MM.1S (cell line): ENCODE results near the gene DCUN1D4.

ENCODE experiments used
- DNase-seq: peaks from one replicate; pipeline ENCODE4 v3.0.0-alpha.2; 2015
- H2AFZ ChIP-seq: fragments of 300-600 bp; sonication (generic); 2 replicates; pipeline ENCODE4 v1.6.0; 2016; ENCODE audit warnings: antibody characterized with exemption, low read length
- H3F3A ChIP-seq: fragments of 300-600 bp; sonication (generic); 2 replicates; pipeline ENCODE4 v1.6.1; 2016; ENCODE audit warnings: mild to moderate bottlenecking, antibody characterized with exemption, low read length, moderate library complexity, mixed read lengths; ENCODE audit not compliant: insufficient read depth
- H3K27ac ChIP-seq: fragments of 300-600 bp; sonication (generic); 2 replicates; pipeline ENCODE4 v1.5.1; 2016; ENCODE audit warnings: mild to moderate bottlenecking, low read length
- H3K27me3 ChIP-seq: fragments of 300-600 bp; sonication (generic); replicated peaks from 2 replicates; pipeline ENCODE4 v1.6.0; 2016; ENCODE audit warnings: low read length; ENCODE audit not compliant: insufficient read depth
- H3K36me3 ChIP-seq: fragments of 300-600 bp; sonication (generic); replicated peaks from 2 replicates; pipeline ENCODE4 v1.6.1; 2016; ENCODE audit warnings: mild to moderate bottlenecking, low read length, mixed read lengths; ENCODE audit not compliant: insufficient read depth
- H3K4me1 ChIP-seq: fragments of 300-600 bp; sonication (generic); 2 replicates; pipeline ENCODE4 v1.6.1; 2016; ENCODE audit warnings: low read length, mixed read lengths
- H3K4me2 ChIP-seq: fragments of 300-600 bp; sonication (generic); 2 replicates; pipeline ENCODE4 v1.6.0; 2016; ENCODE audit warnings: low read depth, low read length
- H3K4me3 ChIP-seq: fragments of 300-600 bp; sonication (generic); 2 replicates; pipeline ENCODE4 v1.5.1; 2016; ENCODE audit warnings: low read length, mixed read lengths
- H3K79me2 ChIP-seq: fragments of 300-600 bp; sonication (generic); 2 replicates; pipeline ENCODE4 v1.6.1; 2016; ENCODE audit warnings: mixed run types, low read length, mixed read lengths
- H3K9ac ChIP-seq: fragments of 300-600 bp; sonication (generic); 2 replicates; pipeline ENCODE4 v1.6.1; 2016; ENCODE audit warnings: low read length, mixed read lengths
- H3K9me2 ChIP-seq: fragments of 300-600 bp; sonication (generic); replicated peaks from 2 replicates; pipeline ENCODE4 v1.6.1; 2016; ENCODE audit warnings: mild to moderate bottlenecking, low read length, mixed read lengths; ENCODE audit not compliant: insufficient read depth
- H3K9me3 ChIP-seq: fragments of 300-600 bp; sonication (generic); replicated peaks from 2 replicates; pipeline ENCODE4 v1.6.1; 2016; ENCODE audit warnings: mild to moderate bottlenecking, low read length, mixed read lengths; ENCODE audit not compliant: insufficient read depth
- H4K20me1 ChIP-seq: fragments of 300-600 bp; sonication (generic); 2 replicates; pipeline ENCODE4 v1.6.1; 2016; ENCODE audit warnings: mild to moderate bottlenecking, low read length, moderate library complexity, mixed read lengths; ENCODE audit not compliant: insufficient read depth
- EZH2 ChIP-seq: fragments of 300-600 bp; sonication (generic); optimal IDR thresholded peaks from 2 replicates; pipeline ENCODE3; 2017; ENCODE audit warnings: low read depth, mild to moderate bottlenecking, antibody characterized with exemption, low read length, mixed read lengths
- EZH2phosphoT487 ChIP-seq: fragments of 300-600 bp; sonication (generic); IDR thresholded peaks from 2 replicates; pipeline ENCODE4 v1.6.1; 2018; ENCODE audit warnings: antibody characterized with exemption, low read length
- TF ChIP-seq, protein P1 (sequence below): fragments of 300-600 bp; sonication (generic); IDR thresholded peaks from 2 replicates; pipeline ENCODE4 v1.5.1; 2016; ENCODE audit warnings: antibody characterized with exemption, low read length, mixed read lengths

DCUN1D4 gene

DNA sequence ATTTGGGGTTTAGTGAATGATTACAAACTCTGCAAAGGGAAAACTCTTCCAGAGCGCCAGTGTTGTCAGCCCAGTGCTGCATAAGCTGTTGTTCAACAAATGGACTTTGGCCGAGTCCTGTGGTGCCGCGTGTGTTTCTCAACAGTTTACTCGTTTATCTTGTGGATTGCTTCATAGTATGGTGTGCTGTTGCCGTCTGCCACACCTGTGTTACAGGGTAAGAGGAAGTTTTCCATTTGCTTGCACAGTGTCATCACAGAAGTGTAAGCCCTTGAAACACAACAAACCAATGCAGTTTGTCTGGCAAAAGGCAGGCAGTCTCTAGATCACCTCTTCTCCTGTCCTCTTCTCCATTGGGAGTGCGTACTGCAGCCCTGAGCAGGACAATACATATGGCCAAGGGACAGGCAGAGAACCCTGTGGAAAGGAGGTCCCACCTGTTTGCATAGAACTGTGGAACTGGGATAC, 66.3 kb downstream of the DCUN1D4 start:
- Histone ChIP-seq H3K79me2 (no peaks in the 10 kb centered on the region; the same call in 1 of the 2 replicates), H2AFZ (no peak overlapping the region), H3K4me2 (no peak overlapping the region), H3K4me3 (no peak overlapping the region), H3K4me1 (peaks cover 18% of the 10 kb centered on the region), H4K20me1 (no peaks in the 10 kb centered on the region), H3K27me3 (no peaks in the 10 kb centered on the region), H3F3A (no peaks in the 10 kb centered on the region), H3K9ac (no peak overlapping the region), H3K36me3 (no peaks in the 10 kb centered on the region; the same call in 1 of the 2 replicates), H3K9me2 (no peaks in the 10 kb centered on the region), H3K27ac (no peak overlapping the region), H3K9me3 (no peaks in the 10 kb centered on the region)
- no peak for DNase-seq
- TF ChIP-seq EZH2 (no peak), EZH2phosphoT487 (no peak)
- TF ChIP-seq, protein P1, sequence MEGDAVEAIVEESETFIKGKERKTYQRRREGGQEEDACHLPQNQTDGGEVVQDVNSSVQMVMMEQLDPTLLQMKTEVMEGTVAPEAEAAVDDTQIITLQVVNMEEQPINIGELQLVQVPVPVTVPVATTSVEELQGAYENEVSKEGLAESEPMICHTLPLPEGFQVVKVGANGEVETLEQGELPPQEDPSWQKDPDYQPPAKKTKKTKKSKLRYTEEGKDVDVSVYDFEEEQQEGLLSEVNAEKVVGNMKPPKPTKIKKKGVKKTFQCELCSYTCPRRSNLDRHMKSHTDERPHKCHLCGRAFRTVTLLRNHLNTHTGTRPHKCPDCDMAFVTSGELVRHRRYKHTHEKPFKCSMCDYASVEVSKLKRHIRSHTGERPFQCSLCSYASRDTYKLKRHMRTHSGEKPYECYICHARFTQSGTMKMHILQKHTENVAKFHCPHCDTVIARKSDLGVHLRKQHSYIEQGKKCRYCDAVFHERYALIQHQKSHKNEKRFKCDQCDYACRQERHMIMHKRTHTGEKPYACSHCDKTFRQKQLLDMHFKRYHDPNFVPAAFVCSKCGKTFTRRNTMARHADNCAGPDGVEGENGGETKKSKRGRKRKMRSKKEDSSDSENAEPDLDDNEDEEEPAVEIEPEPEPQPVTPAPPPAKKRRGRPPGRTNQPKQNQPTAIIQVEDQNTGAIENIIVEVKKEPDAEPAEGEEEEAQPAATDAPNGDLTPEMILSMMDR = no peak

DNA sequence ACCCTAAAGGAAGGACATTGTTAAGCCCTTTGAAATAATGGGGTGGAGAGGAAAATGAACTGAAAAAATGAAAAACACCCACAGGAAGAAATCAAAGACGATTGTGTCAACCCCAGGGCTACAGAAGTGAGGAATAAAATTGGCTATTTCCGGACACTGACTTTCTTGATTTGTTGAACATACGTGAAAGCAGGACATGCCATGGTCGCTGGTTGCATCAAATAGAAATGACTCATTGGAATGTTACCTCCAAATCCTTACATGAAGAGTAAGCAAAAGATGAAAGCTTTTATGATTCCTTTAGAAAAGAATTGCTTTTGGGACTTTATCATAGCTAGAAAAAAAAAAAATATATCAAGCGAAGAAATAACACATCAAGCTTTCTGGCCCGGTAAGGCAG, 75.3 kb downstream of the DCUN1D4 start:
- Histone ChIP-seq H2AFZ (no peak overlapping the region), H4K20me1 (no peaks in the 10 kb centered on the region), H3F3A (no peaks in the 10 kb centered on the region), H3K27me3 (no peaks in the 10 kb centered on the region), H3K27ac (no peak overlapping the region), H3K79me2 (no peaks in the 10 kb centered on the region), H3K9me3 (no peaks in the 10 kb centered on the region), H3K4me1 (no peaks in the 10 kb centered on the region), H3K9me2 (no peaks in the 10 kb centered on the region), H3K9ac (no peak overlapping the region), H3K4me2 (no peak overlapping the region), H3K36me3 (no peaks in the 10 kb centered on the region; the same call in 1 of the 2 replicates), H3K4me3 (no peak overlapping the region)
- no peak for DNase-seq
- TF ChIP-seq, protein P1 = no peak

DNA sequence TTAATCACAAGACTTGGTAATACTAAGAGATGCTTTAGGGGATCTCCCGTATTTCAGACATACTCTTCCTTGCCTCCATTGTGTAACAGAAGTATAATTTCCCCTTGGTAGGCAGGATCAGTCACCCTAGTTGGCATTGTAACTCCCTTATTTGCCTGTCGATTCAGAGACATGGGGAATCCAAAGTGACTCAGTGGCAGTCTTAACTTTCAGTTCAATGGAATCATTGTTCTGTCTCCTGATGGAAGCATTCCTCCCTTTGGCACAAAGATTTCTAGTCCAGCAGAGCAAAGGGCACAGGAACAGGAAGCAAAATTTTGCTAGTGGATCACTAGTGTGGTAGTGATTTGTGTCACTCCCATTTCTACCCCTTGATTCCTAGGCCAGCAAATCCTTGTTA, 80.4 kb downstream of the DCUN1D4 start:
- no peak for DNase-seq
- no peaks in the 10 kb centered on the region for H4K20me1 ChIP-seq
- no peak overlapping the region for H3K9ac ChIP-seq
- H3K4me1 ChIP-seq = no peaks in the 10 kb centered on the region
- H3K36me3 ChIP-seq = no peaks in the 10 kb centered on the region
- no peaks in the 10 kb centered on the region for H3K9me3 ChIP-seq
- no peaks in the 10 kb centered on the region for H3K9me2 ChIP-seq
- H3K79me2 ChIP-seq = no peaks in the 10 kb centered on the region
- no peak overlapping the region for H2AFZ ChIP-seq
- no peak for TF ChIP-seq EZH2phosphoT487
- no peaks in the 10 kb centered on the region for H3K27me3 ChIP-seq
- H3K4me3 ChIP-seq = no peak overlapping the region
- no peak overlapping the region for H3K4me2 ChIP-seq
- H3K27ac ChIP-seq = no peak overlapping the region
- H3F3A ChIP-seq = no peaks in the 10 kb centered on the region

DNA sequence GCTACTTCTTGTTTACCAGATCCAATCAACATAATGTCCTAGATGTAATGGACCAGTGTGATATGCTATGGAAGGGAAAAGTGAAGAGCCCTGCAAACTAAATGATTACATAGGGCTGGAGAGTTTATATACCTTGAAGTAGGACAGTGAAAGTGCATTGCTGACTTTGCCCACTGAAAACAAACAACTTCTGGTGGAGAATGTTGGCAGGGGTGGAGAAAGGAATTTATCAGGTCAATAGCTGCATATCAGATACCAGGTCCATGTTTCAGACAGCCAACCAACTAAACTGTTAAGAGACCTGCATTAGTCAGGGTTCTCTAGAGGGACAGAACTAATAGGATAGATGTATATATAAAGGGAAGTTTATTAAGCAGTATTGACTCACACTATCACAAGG, 82.4 kb downstream of the DCUN1D4 start:
- H3K9me2 ChIP-seq = no peaks in the 10 kb centered on the region
- no peaks in the 10 kb centered on the region for H3K9me3 ChIP-seq
- TF ChIP-seq EZH2phosphoT487 (no peak), EZH2 (no peak)
- TF ChIP-seq, protein P1 = no peak
- no peaks in the 10 kb centered on the region for H3K4me1 ChIP-seq
- no peak overlapping the region for H3K27ac ChIP-seq
- no peak overlapping the region for H2AFZ ChIP-seq
- H3F3A ChIP-seq = no peaks in the 10 kb centered on the region
- no peaks in the 10 kb centered on the region for H4K20me1 ChIP-seq
- DNase-seq = no peak
- H3K9ac ChIP-seq = no peak overlapping the region
- H3K4me3 ChIP-seq = no peak overlapping the region
- H3K4me2 ChIP-seq = no peak overlapping the region
- no peaks in the 10 kb centered on the region for H3K27me3 ChIP-seq
- no peaks in the 10 kb centered on the region for H3K79me2 ChIP-seq
- H3K36me3 ChIP-seq = no peaks in the 10 kb centered on the region
